OCI-LY1 (cell line): ENCODE results near the gene EXOSC2.

Experiments used
- H2AFZ ChIP-seq: fragments of 200-600 bp; sonication (generic), shearing (Covaris generic); 2 replicates; pipeline ENCODE4 v1.6.0; 2014; ENCODE audit warnings: antibody characterized with exemption, mild to moderate bottlenecking, low read length
- H3F3A ChIP-seq: fragments of 200-600 bp; sonication (generic), shearing (Covaris generic); 2 replicates; pipeline ENCODE4 v1.6.0; 2014; ENCODE audit warnings: mild to moderate bottlenecking, antibody characterized with exemption, low read length, moderate library complexity; ENCODE audit not compliant: insufficient read depth
- H3K27ac ChIP-seq: fragments of 200-600 bp; sonication (generic); 2 replicates; pipeline ENCODE4 v1.5.1; 2014; ENCODE audit warnings: low read length, mixed run types, mild to moderate bottlenecking, low read depth; ENCODE audit not compliant: poor library complexity, severe bottlenecking
- H3K27me3 ChIP-seq: fragments of 200-600 bp; sonication (generic); 2 replicates; pipeline ENCODE4 v1.6.0; 2014; ENCODE audit warnings: antibody characterized with exemption, mild to moderate bottlenecking, low read length, moderate library complexity; ENCODE audit not compliant: insufficient read depth
- H3K36me3 ChIP-seq: fragments of 200-600 bp; sonication (generic); 2 replicates; pipeline ENCODE4 v1.6.1; 2014; ENCODE audit warnings: mild to moderate bottlenecking, antibody characterized with exemption, low read length, moderate library complexity, mixed read lengths; ENCODE audit not compliant: insufficient read depth
- H3K4me1 ChIP-seq: fragments of 200-600 bp; sonication (generic); 2 replicates; pipeline ENCODE4 v1.5.1; 2014; ENCODE audit warnings: mild to moderate bottlenecking, low read length, moderate library complexity; ENCODE audit not compliant: insufficient read depth, severe bottlenecking
- H3K4me2 ChIP-seq: fragments of 200-600 bp; sonication (generic), shearing (Covaris generic); 2 replicates; pipeline ENCODE4 v1.6.1; 2014; ENCODE audit warnings: low read length
- H3K4me3 ChIP-seq: fragments of 200-600 bp; sonication (generic); 2 replicates; pipeline ENCODE4 v1.5.1; 2014; ENCODE audit warnings: low read length, low read depth, mild to moderate bottlenecking, mixed read lengths; ENCODE audit not compliant: poor library complexity, severe bottlenecking
- H3K79me2 ChIP-seq: fragments of 200-600 bp; shearing (Covaris generic); 2 replicates; pipeline ENCODE4 v1.6.1; 2016; ENCODE audit warnings: mixed run types, low read length, mixed read lengths; ENCODE audit not compliant: insufficient read depth
- H3K9ac ChIP-seq: fragments of 200-600 bp; sonication (generic), shearing (Covaris generic); 2 replicates; pipeline ENCODE4 v1.6.1; 2014; ENCODE audit warnings: mild to moderate bottlenecking, low read length, mixed read lengths
- H3K9me2 ChIP-seq: fragments of 200-600 bp; sonication (generic), shearing (Covaris generic); 2 replicates; pipeline ENCODE4 v1.6.1; 2014; ENCODE audit warnings: low read depth, mild to moderate bottlenecking, low read length, mixed read lengths
- H3K9me3 ChIP-seq: fragments of 200-600 bp; shearing (Covaris generic); 2 replicates; pipeline ENCODE4 v1.6.1; 2014; ENCODE audit warnings: low read length, mixed read lengths
- H4K20me1 ChIP-seq: fragments of 200-600 bp; sonication (generic), shearing (Covaris generic); 2 replicates; pipeline ENCODE4 v1.6.0; 2016; ENCODE audit warnings: mild to moderate bottlenecking, low read length; ENCODE audit not compliant: insufficient read depth
- EZH2 ChIP-seq: fragments of 200-600 bp; sonication (generic), shearing (Covaris generic); IDR thresholded peaks from 2 replicates; pipeline ENCODE4 v1.8.0; 2017; ENCODE audit warnings: borderline replicate concordance, mixed run types, mild to moderate bottlenecking, antibody characterized with exemption, low read length, moderate library complexity, mixed read lengths
- TF ChIP-seq, protein P1 (sequence below): fragments of 200-600 bp; sonication (generic), shearing (Covaris generic); IDR thresholded peaks from 2 replicates; pipeline ENCODE4 v1.5.1; 2017; ENCODE audit warnings: mild to moderate bottlenecking, antibody characterized with exemption, low read length, moderate library complexity, mixed read lengths

Gene EXOSC2

DNA sequence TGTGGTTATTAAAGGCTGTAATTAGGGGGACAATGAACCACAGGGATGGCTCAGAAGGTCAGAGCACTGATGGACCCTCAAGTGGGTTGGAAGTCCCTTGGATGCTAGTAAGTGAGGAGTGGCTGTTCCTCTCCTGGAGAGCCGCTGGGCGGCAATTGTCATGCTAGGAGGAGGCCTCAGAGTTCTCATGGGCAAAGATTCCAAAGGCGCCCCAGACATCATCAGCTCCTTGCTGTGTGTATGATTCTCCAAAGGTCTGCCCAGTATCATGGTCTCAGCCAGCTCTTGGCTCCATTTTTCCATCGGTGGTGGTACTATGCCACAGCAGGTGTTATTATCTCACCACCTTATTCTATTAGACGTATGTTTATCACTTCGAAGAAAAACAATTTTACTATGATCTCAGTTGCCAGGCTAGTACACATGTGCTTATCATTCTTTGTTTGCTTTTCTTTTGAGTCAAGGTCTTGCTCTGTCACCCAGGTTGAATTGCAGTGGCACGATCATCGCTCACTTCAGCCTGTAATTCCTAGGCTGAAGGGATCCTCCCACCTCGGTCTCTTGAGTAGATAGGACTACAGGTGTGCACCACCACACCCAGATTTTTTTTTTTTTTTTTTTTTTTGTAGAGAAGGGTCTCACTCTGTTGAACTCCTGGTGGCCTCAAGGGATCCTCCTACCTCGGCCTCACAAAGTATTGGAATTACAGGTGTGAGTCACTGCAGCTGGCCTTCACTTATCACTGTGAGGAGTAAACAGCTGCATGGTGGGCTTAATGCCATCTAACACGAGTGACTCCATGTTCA is 46.8 kb downstream of the EXOSC2 start:
- Histone ChIP-seq H3K27me3 (no peaks in the 10 kb centered on the region), H3K4me3 (no peak overlapping the region), H3K9me3 (no peaks in the 10 kb centered on the region), H2AFZ (no peak overlapping the region), H3K9ac (no peak overlapping the region), H3K9me2 (no peaks in the 10 kb centered on the region), H3F3A (no peaks in the 10 kb centered on the region), H4K20me1 (no peaks in the 10 kb centered on the region), H3K36me3 (no peaks in the 10 kb centered on the region; the same call in 1 of the 2 replicates), H3K4me1 (no peaks in the 10 kb centered on the region), H3K79me2 (no peaks in the 10 kb centered on the region), H3K4me2 (no peak overlapping the region), H3K27ac (no peak overlapping the region)
- TF ChIP-seq, protein P1, sequence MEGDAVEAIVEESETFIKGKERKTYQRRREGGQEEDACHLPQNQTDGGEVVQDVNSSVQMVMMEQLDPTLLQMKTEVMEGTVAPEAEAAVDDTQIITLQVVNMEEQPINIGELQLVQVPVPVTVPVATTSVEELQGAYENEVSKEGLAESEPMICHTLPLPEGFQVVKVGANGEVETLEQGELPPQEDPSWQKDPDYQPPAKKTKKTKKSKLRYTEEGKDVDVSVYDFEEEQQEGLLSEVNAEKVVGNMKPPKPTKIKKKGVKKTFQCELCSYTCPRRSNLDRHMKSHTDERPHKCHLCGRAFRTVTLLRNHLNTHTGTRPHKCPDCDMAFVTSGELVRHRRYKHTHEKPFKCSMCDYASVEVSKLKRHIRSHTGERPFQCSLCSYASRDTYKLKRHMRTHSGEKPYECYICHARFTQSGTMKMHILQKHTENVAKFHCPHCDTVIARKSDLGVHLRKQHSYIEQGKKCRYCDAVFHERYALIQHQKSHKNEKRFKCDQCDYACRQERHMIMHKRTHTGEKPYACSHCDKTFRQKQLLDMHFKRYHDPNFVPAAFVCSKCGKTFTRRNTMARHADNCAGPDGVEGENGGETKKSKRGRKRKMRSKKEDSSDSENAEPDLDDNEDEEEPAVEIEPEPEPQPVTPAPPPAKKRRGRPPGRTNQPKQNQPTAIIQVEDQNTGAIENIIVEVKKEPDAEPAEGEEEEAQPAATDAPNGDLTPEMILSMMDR: no peak
- no peak for TF ChIP-seq EZH2

DNA sequence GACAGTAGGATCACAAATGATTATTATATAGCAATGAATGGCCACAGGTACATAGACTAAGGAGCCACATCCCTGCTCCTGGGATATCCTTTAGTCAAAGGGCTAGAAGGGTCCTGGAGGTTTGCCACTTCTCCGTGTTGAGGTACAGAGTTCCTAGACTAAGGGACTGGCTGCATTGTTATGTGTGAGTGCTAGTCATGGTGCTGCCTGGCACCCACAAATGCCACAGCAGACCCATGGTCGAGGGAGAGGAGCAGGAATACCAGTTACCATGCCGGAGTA is 47.4 kb downstream of the EXOSC2 start:
- Histone ChIP-seq H3K27ac (no peak overlapping the region), H4K20me1 (no peaks in the 10 kb centered on the region), H3K9ac (no peak overlapping the region), H3K9me2 (no peaks in the 10 kb centered on the region), H3K4me2 (no peak overlapping the region), H3K4me1 (no peaks in the 10 kb centered on the region), H3F3A (no peaks in the 10 kb centered on the region), H3K36me3 (no peaks in the 10 kb centered on the region; the same call in 1 of the 2 replicates), H2AFZ (no peak overlapping the region), H3K27me3 (no peaks in the 10 kb centered on the region), H3K79me2 (no peaks in the 10 kb centered on the region), H3K4me3 (no peak overlapping the region), H3K9me3 (no peaks in the 10 kb centered on the region)
- TF ChIP-seq, protein P1: no peak
- no peak for TF ChIP-seq EZH2

DNA sequence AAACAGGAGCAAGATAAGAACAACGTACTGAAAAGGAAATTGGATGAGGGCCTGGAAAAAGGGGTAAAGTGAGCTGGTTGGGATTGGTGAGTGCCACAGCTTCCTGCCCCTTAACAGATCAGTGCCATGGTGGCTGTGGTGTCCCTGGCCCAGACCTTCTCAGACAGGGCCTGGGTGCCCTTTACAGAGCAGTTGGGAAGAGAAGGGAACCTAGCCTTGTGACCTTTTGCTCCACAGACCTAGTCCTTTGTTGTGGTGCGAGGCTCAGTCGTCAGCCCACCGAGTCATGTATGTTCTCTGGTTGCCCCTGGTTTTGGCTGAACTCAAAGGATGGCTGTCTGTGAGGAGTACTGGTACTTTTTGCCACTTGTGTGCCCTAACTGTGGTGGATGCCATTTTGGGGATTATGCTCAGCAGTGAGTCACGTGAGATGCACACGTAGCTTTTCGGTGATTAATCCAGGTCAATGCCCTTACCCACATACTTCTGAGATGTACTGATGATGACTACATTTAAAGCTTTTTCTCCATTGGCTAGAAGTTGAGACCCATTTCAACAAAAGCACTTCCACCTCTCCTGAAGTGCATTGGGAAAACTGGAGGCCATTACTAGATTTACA is 48.4 kb downstream of the EXOSC2 start:
- Histone ChIP-seq H3K79me2 (no peaks in the 10 kb centered on the region), H3K4me1 (no peaks in the 10 kb centered on the region), H3K9me3 (no peaks in the 10 kb centered on the region), H3K27ac (no peak overlapping the region), H2AFZ (no peak overlapping the region), H3K9me2 (no peaks in the 10 kb centered on the region), H3K9ac (no peak overlapping the region), H4K20me1 (no peaks in the 10 kb centered on the region), H3K4me2 (no peak overlapping the region), H3K4me3 (no peak overlapping the region), H3K27me3 (no peaks in the 10 kb centered on the region), H3K36me3 (no peaks in the 10 kb centered on the region; the same call in 1 of the 2 replicates), H3F3A (no peaks in the 10 kb centered on the region)
- TF ChIP-seq EZH2: no peak
- TF ChIP-seq, protein P1: no peak
